ENCODE measurements around the gene DCAF6.

GRCh38 chr1:168050880-168051279 lies 114.4 kb downstream of the DCAF6 start:
- no peak for TF ChIP-seq CTCF (IDR thresholded peaks at IDR 0.05)
- no peak for TF ChIP-seq POLR2A (IDR thresholded peaks at IDR 0.05)

Measured in prostate gland (tissue), 2 donors.